Mucosa of descending colon (tissue), 3 donors: ENCODE measurements around the gene DEDD2. TPM values are rescaled to one million over a fixed set of nuclear protein-coding genes. Genes with fewer than 3 reads are reported as not detected.

Source experiments
- ATAC-seq: fragments of 200-7000 bp; cut with Tn5 transposase; one replicate; pipeline ENCODE4 v1.9.1; 2020; ENCODE audit warnings: mild to moderate bottlenecking, moderate library complexity
- DNase-seq, 3 donors: peaks; one replicate each; pipeline ENCODE4 v3.0.0-alpha.2; 2020
- H3K36me3 ChIP-seq: fragments of 200-600 bp; one replicate; pipeline ENCODE4 v1.8.0; 2021; ENCODE audit warnings: low read depth, mild to moderate bottlenecking
- H3K4me1 ChIP-seq: fragments of 200-600 bp; one replicate; pipeline ENCODE4 v1.8.0; 2021; ENCODE audit warnings: low read depth, mild to moderate bottlenecking
- H3K4me3 ChIP-seq: fragments of 200-600 bp; one replicate; pipeline ENCODE4 v1.8.0; 2021; ENCODE audit warnings: mild to moderate bottlenecking
- H3K9me3 ChIP-seq: fragments of 200-600 bp; one replicate; pipeline ENCODE4 v1.8.0; 2021; ENCODE audit warnings: mild to moderate bottlenecking
- CTCF ChIP-seq: fragments of 200-600 bp; IDR thresholded peaks from one replicate; pipeline ENCODE4 v1.8.0; 2022; ENCODE audit warnings: antibody characterized with exemption, mild to moderate bottlenecking
- intact Hi-C, 2 donors: fragments of 100-400 bp; cut with DNase I in 1 of 2; cut with micrococcal nuclease in 1 of 2; formaldehyde crosslinking; loops; one replicate each; pipeline versions ENCODE4 v1.11.0 to v1.11.1; 2022; cut with DNase I, micrococcal nuclease
- total RNA-seq, 3 donors: library from RNA; stranded (reverse); fragmentation: NEBNext Ultra II Directional in 2 of 3; extraction: Animal tissue kit (Norgen Biotek cat#: 25700) in 2 of 3; gene quantifications; one replicate each; pipeline versions ENCODE4 v1.2.1 to v1.2.4, GENCODE V29; 2021 to 2023
- donor health status: DM: no; HTN: no; CAD: no; lungs with moderate emphysema.
- donor health status: DM: no; HTN: no; CAD: no.
- donor health status: DM: no; HTN: yes; CAD: no.

Gene DEDD2
- total RNA-seq, 3 donors from 2014 or later = 28.0 to 40.1 (median 35.7) TPM

- Histone ChIP-seq H3K4me1 (no peaks in the 10 kb centered on the region), H3K9me3 (no peaks in the 10 kb centered on the region), H3K4me3 (no peak overlapping the region), H3K36me3 (no peaks in the 10 kb centered on the region)
- DNase-seq = no peak
- no peak for TF ChIP-seq CTCF
- intact Hi-C loops = no loop called here
- no peak for ATAC-seq
Observed at GRCh38 chr19:42149447-42150202, 67.9 kb downstream of the DEDD2 start.

Other genes with a start within 250 kb of the DEDD2 start
- 1 to 10 TPM in 1 of 3 donors, not detected in 2; 8.3 TPM for gene ATP1A3, start 223.4 kb downstream of the DEDD2 start, total RNA-seq
- 10 to 100 TPM in 1 of 3 donors, 1 to 10 TPM in 1, under 1 TPM in 1; 0.67 to 25.8 (median 2.0) TPM for gene GRIK5, start 147.5 kb downstream of the DEDD2 start, total RNA-seq
- gene ZNF574, start 141.5 kb downstream of the DEDD2 start, total RNA-seq = 10 to 100 TPM; 11.2 to 17.5 (median 17.0) TPM
- gene POU2F2, start 85.2 kb downstream of the DEDD2 start, total RNA-seq = 1 to 10 TPM; 3.9 to 6.8 (median 6.1) TPM
- 10 to 100 TPM in 2 of 3 donors, 1 to 10 TPM in 1; 9.9 to 13.4 (median 10.4) TPM for gene ZNF526, start 2.6 kb upstream of the DEDD2 start, total RNA-seq
- 10 to 100 TPM; 41.8 to 52.0 (median 46.9) TPM for gene GSK3A, start 24.9 kb upstream of the DEDD2 start, total RNA-seq
- gene ERF, start 37.5 kb upstream of the DEDD2 start, total RNA-seq = 10 to 100 TPM; 35.7 to 75.2 (median 42.0) TPM
- gene CIC, start 51.6 kb upstream of the DEDD2 start, total RNA-seq = 10 to 100 TPM; 47.3 to 78.0 (median 50.0) TPM
- 1 to 10 TPM in 1 of 3 donors, not detected in 2; 1.0 TPM for gene PRR19, start 84.5 kb upstream of the DEDD2 start, total RNA-seq
- 10 to 100 TPM; 15.3 to 32.6 (median 22.9) TPM for gene PAFAH1B3, start 84.9 kb upstream of the DEDD2 start, total RNA-seq
- under 1 TPM in 2 of 3 donors, not detected in 1; 0.17 to 0.63 TPM for gene TMEM145, start 95.6 kb upstream of the DEDD2 start, total RNA-seq
- gene MEGF8, start 108.0 kb upstream of the DEDD2 start, total RNA-seq = 10 to 100 TPM; 17.6 to 27.0 (median 23.9) TPM
- 1 to 10 TPM; 1.7 to 4.0 (median 3.6) TPM for gene CNFN, start 172.6 kb upstream of the DEDD2 start, total RNA-seq
- gene LIPE, start 209.7 kb upstream of the DEDD2 start, total RNA-seq = 10 to 100 TPM in 2 of 3 donors, 1 to 10 TPM in 1; 7.9 to 11.7 (median 10.0) TPM
- gene CXCL17, start 225.3 kb upstream of the DEDD2 start, total RNA-seq = not detected